LNCaP clone FGC (cell line): ENCODE results near the gene ARF6.

Experiments used
- DNase-seq: peaks from one replicate; pipeline ENCODE4 v3.0.0-alpha.2; 2011; ENCODE audit warnings: low read depth
- H3K4me3 ChIP-seq: 2 replicates; pipeline ENCODE4 v1.5.1; 2011; ENCODE audit warnings: mild to moderate bottlenecking, low read depth, low read length, control low read depth
- CTCF ChIP-seq: IDR thresholded peaks from 2 replicates; pipeline ENCODE4 v1.5.1; 2012; ENCODE audit warnings: mild to moderate bottlenecking; ENCODE audit not compliant: control insufficient read depth, insufficient read depth; ENCODE audit errors: extremely low read depth

The ARF6 gene

GRCh38 chr14:49892636-49893308, at the start of gene ARF6:
ARF6 (plus strand) TSS chr14:49893082; CDS start chr14:49893737, 655 bp downstream.
- peak within 1 kb of the TSS; percentile 94 for H3K4me3 ChIP-seq
- TF ChIP-seq CTCF = peak; percentile 32; the same call in 1 of the 2 replicates
- DNase-seq = peak; percentile 90

GRCh38 chr14:49849213-49849847, 43.6 kb upstream of the ARF6 start:
- no peak for TF ChIP-seq CTCF
- peak; percentile 80 for DNase-seq
- H3K4me3 ChIP-seq = peak overlapping the region; percentile 33

- DNase-seq = no peak
- TF ChIP-seq CTCF = no peak
- peak overlapping the region; percentile 88 for H3K4me3 ChIP-seq
Observed at GRCh38 chr14:49851813-49852212, 41.1 kb upstream of the ARF6 start.

- peak; percentile 73 for TF ChIP-seq CTCF
- peak; percentile 69 for DNase-seq
- peak within 1 kb of the TSS; percentile 88 for H3K4me3 ChIP-seq
Observed at GRCh38 chr14:49852301-49853157, 40.4 kb upstream of the ARF6 start, which contains the start of gene NEMF. NEMF (minus strand) TSS chr14:49852788; CDS start chr14:49852753, 35 bp downstream.

- no peak for TF ChIP-seq CTCF
- H3K4me3 ChIP-seq = peak overlapping the region; percentile 88
Observed at GRCh38 chr14:49853158-49853477, 39.8 kb upstream of the ARF6 start.

GRCh38 chr14:49853572-49854375, 39.1 kb upstream of the ARF6 start:
- no peak overlapping the region for H3K4me3 ChIP-seq
- no peak for DNase-seq
- TF ChIP-seq CTCF = peak; percentile 32

More at GRCh38 chr14:49853158-49853477, 39.8 kb upstream of the ARF6 start:
- no peak for DNase-seq
